ENCODE measurements around the gene ZG16.

Gene ZG16

GRCh38 chr16:29806641-29807425 is 28.8 kb downstream of the ZG16 start:
- Histone ChIP-seq H3K9me3 (ENCODE audit: control insufficient read depth, low read length) (no peaks in the 10 kb centered on the region), H3K4me3 (ENCODE audit: low read length) (peak overlapping the region; percentile 85), H3K36me3 (ENCODE audit: control insufficient read depth, insufficient read depth, low read length, severe bottlenecking) (peaks cover 15% of the 10 kb centered on the region), H3K9ac (ENCODE audit: low read length) (peak overlapping the region; percentile 89), H3K27me3 (replicated peaks; ENCODE audit: control insufficient read depth, insufficient read depth, low read length) (no peaks in the 10 kb centered on the region), H3K4me1 (ENCODE audit: control insufficient read depth, insufficient read depth, low read length) (peaks cover 29% of the 10 kb centered on the region)
- peak; percentile 37 for DNase-seq (ENCODE audit: low read depth)

GRCh38 chr16:29807426-29808218 is 29.6 kb downstream of the ZG16 start:
- Histone ChIP-seq H3K27me3 (replicated peaks; ENCODE audit: control insufficient read depth, insufficient read depth, low read length) (no peaks in the 10 kb centered on the region), H3K4me3 (ENCODE audit: low read length) (peak overlapping the region; percentile 85), H3K4me1 (ENCODE audit: control insufficient read depth, insufficient read depth, low read length) (peaks cover 31% of the 10 kb centered on the region), H3K9ac (ENCODE audit: low read length) (peak overlapping the region; percentile 89), H3K9me3 (ENCODE audit: control insufficient read depth, low read length) (no peaks in the 10 kb centered on the region), H3K36me3 (ENCODE audit: control insufficient read depth, insufficient read depth, low read length, severe bottlenecking) (peaks cover 15% of the 10 kb centered on the region)
- peak; percentile 93 for DNase-seq (ENCODE audit: low read depth)

- H3K4me1 ChIP-seq (ENCODE audit: control insufficient read depth, insufficient read depth, low read length): peaks cover 31% of the 10 kb centered on the region
- peak overlapping the region; percentile 85 for H3K4me3 ChIP-seq (ENCODE audit: low read length)
- H3K9ac ChIP-seq (ENCODE audit: low read length): peak overlapping the region; percentile 89
- DNase-seq (ENCODE audit: low read depth): no peak
- no peaks in the 10 kb centered on the region for H3K27me3 ChIP-seq (replicated peaks; ENCODE audit: control insufficient read depth, insufficient read depth, low read length)
- peaks cover 15% of the 10 kb centered on the region for H3K36me3 ChIP-seq (ENCODE audit: control insufficient read depth, insufficient read depth, low read length, severe bottlenecking)
- H3K9me3 ChIP-seq (ENCODE audit: control insufficient read depth, low read length): no peaks in the 10 kb centered on the region
Observed at GRCh38 chr16:29808219-29808900, 30.3 kb downstream of the ZG16 start.

GRCh38 chr16:29809031-29809747 is 31.1 kb downstream of the ZG16 start:
- no peak for DNase-seq (ENCODE audit: low read depth)
- peaks cover 29% of the 10 kb centered on the region for H3K4me1 ChIP-seq (ENCODE audit: control insufficient read depth, insufficient read depth, low read length)
- H3K9ac ChIP-seq (ENCODE audit: low read length): peak overlapping the region; percentile 89
- peak overlapping the region; percentile 85 for H3K4me3 ChIP-seq (ENCODE audit: low read length)
- H3K36me3 ChIP-seq (ENCODE audit: control insufficient read depth, insufficient read depth, low read length, severe bottlenecking): peaks cover 15% of the 10 kb centered on the region
- no peaks in the 10 kb centered on the region for H3K27me3 ChIP-seq (replicated peaks; ENCODE audit: control insufficient read depth, insufficient read depth, low read length)
- no peaks in the 10 kb centered on the region for H3K9me3 ChIP-seq (ENCODE audit: control insufficient read depth, low read length)

DNA sequence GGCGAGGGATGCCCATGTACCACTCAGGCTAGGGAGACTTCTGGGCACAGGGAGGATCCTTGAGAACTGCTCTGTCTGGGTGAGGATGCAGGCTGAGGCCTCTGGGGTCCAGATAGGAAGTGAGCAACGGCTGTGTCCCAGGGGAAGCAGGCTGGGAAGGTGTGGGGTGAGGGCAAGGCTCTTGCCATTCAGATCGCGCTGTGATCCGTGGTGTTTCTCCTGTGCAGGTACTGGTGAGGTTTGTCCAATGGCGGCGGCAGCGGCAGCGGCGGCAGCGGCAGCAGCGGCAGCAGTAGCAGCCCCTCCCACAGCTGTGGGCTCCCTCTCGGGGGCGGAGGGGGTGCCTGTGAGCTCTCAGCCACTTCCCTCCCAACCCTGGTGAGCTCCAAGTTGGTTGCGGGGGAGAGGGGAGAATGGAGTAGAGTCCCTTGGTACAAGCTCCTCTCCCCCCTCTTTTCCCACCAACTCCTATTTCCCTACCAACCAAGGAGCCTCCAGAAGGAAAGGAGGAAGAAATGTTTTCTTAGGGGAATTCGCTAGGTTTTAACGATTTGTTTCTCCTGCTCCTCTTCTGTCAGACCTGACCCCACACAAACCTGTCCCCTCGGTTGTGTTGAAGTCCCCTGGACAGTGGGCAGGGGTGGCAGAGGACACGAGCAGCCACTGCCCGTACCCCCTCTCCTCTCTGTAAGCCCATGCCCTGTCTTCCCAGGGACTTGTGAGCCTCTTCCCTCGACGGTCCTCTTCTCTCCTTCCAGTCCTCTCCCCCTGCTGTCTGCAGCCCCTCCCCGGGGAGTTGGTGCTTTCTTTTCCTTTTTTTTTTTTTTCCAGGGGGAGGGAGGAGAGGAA is 32.0 kb downstream of the ZG16 start:
- Histone ChIP-seq H3K36me3 (ENCODE audit: control insufficient read depth, insufficient read depth, low read length, severe bottlenecking) (peaks cover 15% of the 10 kb centered on the region), H3K4me1 (ENCODE audit: control insufficient read depth, insufficient read depth, low read length) (peaks cover 24% of the 10 kb centered on the region), H3K9ac (ENCODE audit: low read length) (peak overlapping the region; percentile 59), H3K9me3 (ENCODE audit: control insufficient read depth, low read length) (no peaks in the 10 kb centered on the region), H3K27me3 (replicated peaks; ENCODE audit: control insufficient read depth, insufficient read depth, low read length) (no peaks in the 10 kb centered on the region), H3K4me3 (ENCODE audit: low read length) (peak overlapping the region; percentile 17)
- DNase-seq (ENCODE audit: low read depth): no peak

DNA sequence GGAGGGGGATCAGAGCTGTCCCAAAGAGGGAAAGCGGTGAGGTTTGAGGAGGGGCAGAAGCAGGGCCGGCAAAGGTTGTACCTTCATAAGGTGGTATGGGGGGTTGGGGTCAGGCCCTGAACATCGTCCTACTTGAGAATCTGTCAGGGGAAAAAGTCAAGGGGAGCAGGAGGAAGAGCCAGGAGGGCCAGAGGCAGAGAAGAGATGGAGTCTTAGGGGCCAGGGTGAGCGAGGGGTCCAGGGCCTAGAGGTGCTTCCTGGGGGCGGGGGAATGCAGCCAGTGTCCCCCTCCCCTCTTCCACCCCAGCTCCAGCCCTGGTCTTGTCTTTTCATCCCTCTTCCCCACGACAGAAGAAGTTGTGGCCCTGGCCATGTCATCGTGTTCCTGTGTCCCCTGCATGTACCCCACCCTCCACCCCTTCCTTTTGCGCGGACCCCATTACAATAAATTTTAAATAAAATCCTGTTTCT is 32.7 kb downstream of the ZG16 start:
- peak overlapping the region; percentile 17 for H3K4me3 ChIP-seq (ENCODE audit: low read length)
- H3K4me1 ChIP-seq (ENCODE audit: control insufficient read depth, insufficient read depth, low read length): peaks cover 27% of the 10 kb centered on the region
- DNase-seq (ENCODE audit: low read depth): no peak
- peaks cover 15% of the 10 kb centered on the region for H3K36me3 ChIP-seq (ENCODE audit: control insufficient read depth, insufficient read depth, low read length, severe bottlenecking)
- peak overlapping the region; percentile 59 for H3K9ac ChIP-seq (ENCODE audit: low read length)
- no peaks in the 10 kb centered on the region for H3K9me3 ChIP-seq (ENCODE audit: control insufficient read depth, low read length)
- H3K27me3 ChIP-seq (replicated peaks; ENCODE audit: control insufficient read depth, insufficient read depth, low read length): no peaks in the 10 kb centered on the region

GRCh38 chr16:29811170-29811895 is 33.3 kb downstream of the ZG16 start:
- DNase-seq (ENCODE audit: low read depth): peak; percentile 98
- Histone ChIP-seq H3K36me3 (ENCODE audit: control insufficient read depth, insufficient read depth, low read length, severe bottlenecking) (peaks cover 15% of the 10 kb centered on the region), H3K4me1 (ENCODE audit: control insufficient read depth, insufficient read depth, low read length) (peaks cover 27% of the 10 kb centered on the region), H3K9me3 (ENCODE audit: control insufficient read depth, low read length) (no peaks in the 10 kb centered on the region), H3K9ac (ENCODE audit: low read length) (peak overlapping the region; percentile 88), H3K4me3 (ENCODE audit: low read length) (peak overlapping the region; percentile 82), H3K27me3 (replicated peaks; ENCODE audit: control insufficient read depth, insufficient read depth, low read length) (no peaks in the 10 kb centered on the region)

DNA sequence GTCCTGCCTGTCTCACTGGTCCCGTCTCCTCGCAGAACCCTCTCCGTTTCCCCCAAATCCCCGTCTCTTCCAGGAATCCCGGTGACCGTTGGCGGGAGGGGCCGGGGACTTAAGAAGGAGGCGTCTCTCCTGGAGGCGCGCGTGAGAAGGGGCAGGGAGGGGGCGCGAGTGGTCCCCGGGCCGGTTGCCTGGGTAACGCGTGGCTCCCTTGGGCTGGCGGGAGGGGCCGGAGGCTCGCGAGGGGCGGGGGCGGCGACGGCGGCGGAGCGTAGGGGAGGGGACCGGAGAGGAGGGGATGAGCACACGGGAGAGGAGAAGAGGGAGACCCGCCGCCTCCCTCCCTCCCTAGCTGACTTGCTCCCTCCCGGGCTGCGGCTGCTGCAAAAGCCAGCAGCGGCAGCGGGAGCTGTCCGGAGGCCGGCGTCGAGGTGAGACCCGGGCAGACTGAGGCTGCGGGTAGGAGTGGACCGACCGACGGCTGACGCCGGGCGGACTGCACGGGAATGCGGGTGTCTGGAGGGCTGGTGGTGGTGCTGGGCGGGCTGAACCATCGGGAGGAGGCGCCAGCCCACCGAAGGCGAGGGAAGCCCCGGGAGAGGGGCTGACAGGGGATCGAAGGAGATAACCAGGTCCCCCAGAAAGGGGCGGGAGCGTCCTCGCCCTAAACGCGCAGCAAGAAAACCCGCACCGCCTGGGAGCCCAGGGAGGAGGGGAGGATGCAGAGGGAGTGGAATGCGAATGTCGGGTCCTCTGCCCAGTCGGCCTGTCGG is 34.0 kb downstream of the ZG16 start, which contains the start of gene PRRT2:
TSS of gene PRRT2 (plus strand) at position 298 of the 770 bp plus-strand sequence. CDS start 862 bp downstream, outside the sequence.
- peak; percentile 81 for DNase-seq (ENCODE audit: low read depth)
- peaks cover 15% of the 10 kb centered on the region for H3K36me3 ChIP-seq (ENCODE audit: control insufficient read depth, insufficient read depth, low read length, severe bottlenecking)
- peak within 1 kb of the TSS; percentile 88 for H3K9ac ChIP-seq (ENCODE audit: low read length)
- peaks cover 31% of the 10 kb centered on the region for H3K4me1 ChIP-seq (ENCODE audit: control insufficient read depth, insufficient read depth, low read length)
- no peaks in the 10 kb centered on the region for H3K27me3 ChIP-seq (replicated peaks; ENCODE audit: control insufficient read depth, insufficient read depth, low read length)
- no peaks in the 10 kb centered on the region for H3K9me3 ChIP-seq (ENCODE audit: control insufficient read depth, low read length)
- peak within 1 kb of the TSS; percentile 82 for H3K4me3 ChIP-seq (ENCODE audit: low read length)
